Osteocyte (in vitro differentiated cells): ENCODE data around the gene TMSB15B. TPM values are rescaled to one million over a fixed set of nuclear protein-coding genes. Genes with fewer than 3 reads are reported as not detected.
"Not testable (repeated sequence)": the region's sequence is repeated elsewhere in the genome, so short reads cannot be mapped to it uniquely, and the experiment has no call there.

Source experiments
- DNase-seq: peaks from one replicate; pipeline ENCODE4 v3.0.0; 2021; ENCODE audit warnings: mixed read lengths; ENCODE audit not compliant: unreplicated experiment; ENCODE audit errors: extremely low spot score
- H3K27ac Mint-ChIP-seq: one replicate; pipeline ENCODE4 v1.8.0; 2021; ENCODE audit warnings: mild to moderate bottlenecking, mixed read lengths; ENCODE audit not compliant: unreplicated experiment
- H3K27me3 Mint-ChIP-seq: one replicate; pipeline ENCODE4 v1.8.0; 2021; ENCODE audit warnings: mixed read lengths; ENCODE audit not compliant: unreplicated experiment
- H3K36me3 Mint-ChIP-seq: one replicate; pipeline ENCODE4 v1.8.0; 2021; ENCODE audit warnings: mixed read lengths; ENCODE audit not compliant: unreplicated experiment
- H3K4me1 Mint-ChIP-seq: one replicate; pipeline ENCODE4 v1.8.0; 2021; ENCODE audit warnings: mixed read lengths; ENCODE audit not compliant: unreplicated experiment
- H3K4me3 Mint-ChIP-seq: one replicate; pipeline ENCODE4 v1.8.0; 2021; ENCODE audit warnings: mild to moderate bottlenecking, moderate library complexity, mixed read lengths; ENCODE audit not compliant: unreplicated experiment
- H3K9me3 Mint-ChIP-seq: one replicate; pipeline ENCODE4 v1.8.0; 2021; ENCODE audit warnings: mixed read lengths; ENCODE audit not compliant: unreplicated experiment
- CTCF ChIP-seq: fragments of 200-600 bp; sonication (generic); IDR thresholded peaks from 2 replicates; pipeline ENCODE4 v1.5.0; 2021; ENCODE audit warnings: antibody characterized with exemption, mild to moderate bottlenecking, moderate library complexity
- total RNA-seq: library from RNA; stranded (reverse); gene quantifications from 2 replicates; pipeline ENCODE4 v1.2.1, GENCODE V29; 2021

Gene TMSB15B
- total RNA-seq, 1 donor from 2014 or later: 16.2 TPM

- no peak for DNase-seq
- no peak overlapping the region for H3K27ac Mint-ChIP-seq
- no peak overlapping the region for H3K4me3 Mint-ChIP-seq
- peaks cover 6% of the 10 kb centered on the region for H3K9me3 Mint-ChIP-seq
- H3K27me3 Mint-ChIP-seq: no peaks in the 10 kb centered on the region
- H3K4me1 Mint-ChIP-seq: no peaks in the 10 kb centered on the region
- no peaks in the 10 kb centered on the region for H3K36me3 Mint-ChIP-seq
- TF ChIP-seq CTCF: no peak
Observed at GRCh38 chrX:104008831-104009230, 46.4 kb downstream of the TMSB15B start.

GRCh38 chrX:104013158-104013557 lies 50.7 kb downstream of the TMSB15B start:
- Mint-ChIP-seq H3K27ac (no peak overlapping the region), H3K27me3 (no peaks in the 10 kb centered on the region), H3K9me3 (peaks cover under 1% of the 10 kb centered on the region)

GRCh38 chrX:104013606-104014005 lies 51.2 kb downstream of the TMSB15B start, which contains the start of gene H2BW1:
Gene H2BW1, minus strand, starts transcription at chrX:104013708. Its CDS starts 132 bp downstream, at chrX:104013576.
- DNase-seq: no peak
- Mint-ChIP-seq H3K27me3 (no peaks in the 10 kb centered on the region), H3K9me3 (peaks cover 5% of the 10 kb centered on the region), H3K36me3 (no peaks in the 10 kb centered on the region), H3K4me1 (no peaks in the 10 kb centered on the region), H3K27ac (no peak within 1 kb of the TSS), H3K4me3 (no peak within 1 kb of the TSS)
- TF ChIP-seq CTCF: no peak

More at GRCh38 chrX:104013158-104013557, 50.7 kb downstream of the TMSB15B start:
- Mint-ChIP-seq H3K4me3 (no peak overlapping the region), H3K36me3 (no peaks in the 10 kb centered on the region), H3K4me1 (no peaks in the 10 kb centered on the region)
- DNase-seq: no peak
- TF ChIP-seq CTCF: no peak

GRCh38 chrX:104015576-104015975 lies 53.1 kb downstream of the TMSB15B start:
- not testable (repeated sequence) for H3K9me3 Mint-ChIP-seq, DNase-seq, H3K27ac Mint-ChIP-seq, H3K27me3 Mint-ChIP-seq, H3K4me3 Mint-ChIP-seq, H3K4me1 Mint-ChIP-seq, H3K36me3 Mint-ChIP-seq

Other genes starting within 250 kb of the TMSB15B start
- 0.26 and 0.32 TPM in 2 replicates for gene PLP1, start 185.8 kb upstream of the TMSB15B start, total RNA-seq
- gene RAB9B, start 130.4 kb upstream of the TMSB15B start, total RNA-seq: 2.0 and 2.4 TPM in 2 replicates
- gene H2BW1, start 51.1 kb downstream of the TMSB15B start, total RNA-seq: not detected in 2 replicates
- not detected in 2 replicates for gene H2BW2, start 77.3 kb downstream of the TMSB15B start, total RNA-seq
- gene TMSB15C, start 113.6 kb downstream of the TMSB15B start, total RNA-seq: 3.9 and 6.8 TPM in 2 replicates
- gene ZCCHC18, start 149.9 kb downstream of the TMSB15B start, total RNA-seq: 5.2 and 6.4 TPM in 2 replicates
- gene SLC25A53, start 194.4 kb downstream of the TMSB15B start, total RNA-seq: 4.1 and 6.1 TPM in 2 replicates
- 11.2 and 11.7 TPM in 2 replicates for gene FAM199X, start 203.8 kb downstream of the TMSB15B start, total RNA-seq